Upper lobe of right lung (tissue), 1 donor: Measurements from ENCODE around the gene CEP295NL. TPM values are rescaled to one million over a fixed set of nuclear protein-coding genes. Genes with fewer than 3 reads are reported as not detected.

ENCODE experiments used
- ATAC-seq: fragments of 200-7000 bp; cut with Tn5 transposase; one replicate; pipeline ENCODE4 v1.9.1; 2020; ENCODE audit warnings: mild to moderate bottlenecking, moderate library complexity
- DNase-seq: peaks from one replicate; pipeline ENCODE4 v3.0.0-alpha.2; 2020
- H3K27ac ChIP-seq: fragments of 200-600 bp; one replicate; pipeline ENCODE4 v1.8.0; 2022
- H3K27me3 ChIP-seq: fragments of 200-600 bp; one replicate; pipeline ENCODE4 v1.8.0; 2022; ENCODE audit warnings: mild to moderate bottlenecking
- H3K36me3 ChIP-seq: fragments of 200-600 bp; one replicate; pipeline ENCODE4 v1.8.0; 2022
- H3K4me1 ChIP-seq: fragments of 200-600 bp; one replicate; pipeline ENCODE4 v1.8.0; 2022
- H3K4me3 ChIP-seq: fragments of 200-600 bp; one replicate; pipeline ENCODE4 v1.8.0; 2022; ENCODE audit warnings: mild to moderate bottlenecking
- H3K9me3 ChIP-seq: fragments of 200-600 bp; one replicate; pipeline ENCODE4 v1.8.0; 2022
- intact Hi-C: fragments of 100-400 bp; cut with DNase I; formaldehyde crosslinking; loops from one replicate; pipeline ENCODE4 v1.11.0; 2022
- total RNA-seq: library from RNA; stranded (reverse); fragmentation: NEBNext Ultra II Directional; extraction: Animal tissue kit (Norgen Biotek cat#: 25700); gene quantifications from one replicate; pipeline ENCODE4 v1.2.1, GENCODE V29; 2021
- TF ChIP-seq, protein P1 (sequence below): fragments of 200-600 bp; IDR thresholded peaks from one replicate; pipeline ENCODE4 v1.8.0; 2022; ENCODE audit warnings: antibody characterized with exemption
- donor health status: DM: no; HTN: yes; CAD: no; lungs with severe emphysema.

The CEP295NL gene
- total RNA-seq, 1 donor from 2014 or later: 4.2 TPM

- DNase-seq (no peak), ATAC-seq (no peak)
- Histone ChIP-seq H3K36me3 (peaks cover 43% of the 10 kb centered on the region), H3K27ac (no peak overlapping the region), H3K4me1 (no peaks in the 10 kb centered on the region), H3K27me3 (no peaks in the 10 kb centered on the region), H3K4me3 (no peak overlapping the region), H3K9me3 (no peaks in the 10 kb centered on the region)
- TF ChIP-seq, protein P1, sequence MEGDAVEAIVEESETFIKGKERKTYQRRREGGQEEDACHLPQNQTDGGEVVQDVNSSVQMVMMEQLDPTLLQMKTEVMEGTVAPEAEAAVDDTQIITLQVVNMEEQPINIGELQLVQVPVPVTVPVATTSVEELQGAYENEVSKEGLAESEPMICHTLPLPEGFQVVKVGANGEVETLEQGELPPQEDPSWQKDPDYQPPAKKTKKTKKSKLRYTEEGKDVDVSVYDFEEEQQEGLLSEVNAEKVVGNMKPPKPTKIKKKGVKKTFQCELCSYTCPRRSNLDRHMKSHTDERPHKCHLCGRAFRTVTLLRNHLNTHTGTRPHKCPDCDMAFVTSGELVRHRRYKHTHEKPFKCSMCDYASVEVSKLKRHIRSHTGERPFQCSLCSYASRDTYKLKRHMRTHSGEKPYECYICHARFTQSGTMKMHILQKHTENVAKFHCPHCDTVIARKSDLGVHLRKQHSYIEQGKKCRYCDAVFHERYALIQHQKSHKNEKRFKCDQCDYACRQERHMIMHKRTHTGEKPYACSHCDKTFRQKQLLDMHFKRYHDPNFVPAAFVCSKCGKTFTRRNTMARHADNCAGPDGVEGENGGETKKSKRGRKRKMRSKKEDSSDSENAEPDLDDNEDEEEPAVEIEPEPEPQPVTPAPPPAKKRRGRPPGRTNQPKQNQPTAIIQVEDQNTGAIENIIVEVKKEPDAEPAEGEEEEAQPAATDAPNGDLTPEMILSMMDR: no peak
- intact Hi-C loops: no loop called here
Observed at GRCh38 chr17:78855561-78856165, 47.3 kb downstream of the CEP295NL start.

GRCh38 chr17:78854508-78854907, 48.5 kb downstream of the CEP295NL start:
- DNase-seq: no peak
- no peak overlapping the region for H3K4me3 ChIP-seq
- no peaks in the 10 kb centered on the region for H3K27me3 ChIP-seq
- H3K4me1 ChIP-seq: no peaks in the 10 kb centered on the region
- TF ChIP-seq, protein P1: no peak
- ATAC-seq: no peak
- peaks cover 43% of the 10 kb centered on the region for H3K36me3 ChIP-seq
- no peak overlapping the region for H3K27ac ChIP-seq
- intact Hi-C loops: no loop called here
- H3K9me3 ChIP-seq: no peaks in the 10 kb centered on the region

GRCh38 chr17:78853926-78854394, 49.0 kb downstream of the CEP295NL start:
- Histone ChIP-seq H3K27me3 (no peaks in the 10 kb centered on the region), H3K9me3 (no peaks in the 10 kb centered on the region), H3K27ac (no peak overlapping the region), H3K4me1 (no peaks in the 10 kb centered on the region), H3K36me3 (peaks cover 43% of the 10 kb centered on the region), H3K4me3 (no peak overlapping the region)
- no peak for ATAC-seq
- intact Hi-C loops: no loop called here
- TF ChIP-seq, protein P1: no peak
- no peak for DNase-seq

- ATAC-seq (peak; percentile 48), DNase-seq (no peak)
- Histone ChIP-seq H3K27ac (peak overlapping the region; percentile 17), H3K4me1 (no peaks in the 10 kb centered on the region), H3K9me3 (no peaks in the 10 kb centered on the region), H3K27me3 (no peaks in the 10 kb centered on the region), H3K36me3 (peaks cover 42% of the 10 kb centered on the region), H3K4me3 (no peak overlapping the region)
- intact Hi-C loops: no loop called here
- TF ChIP-seq, protein P1: peak; percentile 24
Observed at GRCh38 chr17:78852709-78853121, 50.3 kb downstream of the CEP295NL start.

- intact Hi-C loops: no loop called here
- Histone ChIP-seq H3K27me3 (no peaks in the 10 kb centered on the region), H3K27ac (no peak overlapping the region), H3K4me3 (no peak overlapping the region), H3K36me3 (peaks cover 10% of the 10 kb centered on the region), H3K9me3 (no peaks in the 10 kb centered on the region), H3K4me1 (no peaks in the 10 kb centered on the region)
- ATAC-seq (no peak), DNase-seq (no peak)
- TF ChIP-seq, protein P1: no peak
Observed at GRCh38 chr17:78849026-78849425, 54.0 kb downstream of the CEP295NL start.

GRCh38 chr17:78847052-78847451, 55.9 kb downstream of the CEP295NL start:
- no peaks in the 10 kb centered on the region for H3K36me3 ChIP-seq
- no peaks in the 10 kb centered on the region for H3K27me3 ChIP-seq
- H3K27ac ChIP-seq: no peak overlapping the region
- H3K9me3 ChIP-seq: no peaks in the 10 kb centered on the region
- intact Hi-C loops: no loop called here
- TF ChIP-seq, protein P1: no peak
- H3K4me1 ChIP-seq: no peaks in the 10 kb centered on the region
- no peak overlapping the region for H3K4me3 ChIP-seq
- no peak for ATAC-seq
- DNase-seq: no peak
